Mesendoderm (in vitro differentiated cells): Measurements from ENCODE around the gene EVL.

Experiments
- DNase-seq: peaks from one replicate; pipeline ENCODE4 v3.0.0; 2013
- H2AK5ac ChIP-seq: 2 replicates; pipeline ENCODE4 v1.6.1; 2013; ENCODE audit warnings: low read length, inconsistent platforms
- H2BK120ac ChIP-seq: 2 replicates; pipeline ENCODE4 v1.6.1; 2013; ENCODE audit warnings: low read depth, mild to moderate bottlenecking, low read length, moderate library complexity, mixed read lengths
- H2BK15ac ChIP-seq: replicated peaks from 2 replicates; pipeline ENCODE4 v1.6.1; 2013; ENCODE audit warnings: low read depth, mild to moderate bottlenecking, moderate library complexity
- H2BK5ac ChIP-seq: 2 replicates; pipeline ENCODE4 v1.6.1; 2013; ENCODE audit warnings: low read length, inconsistent platforms
- H3K18ac ChIP-seq: 2 replicates; pipeline ENCODE4 v1.6.1; 2013; ENCODE audit warnings: mild to moderate bottlenecking, low read length, mixed read lengths
- H3K23ac ChIP-seq: one replicate; pipeline ENCODE4 v1.6.1; 2013; ENCODE audit warnings: low read length
- H3K27ac ChIP-seq: 2 replicates; pipeline ENCODE4 v1.5.1; 2013; ENCODE audit warnings: low read depth, mild to moderate bottlenecking, inconsistent platforms, low read length, moderate library complexity
- H3K27me3 ChIP-seq: 2 replicates; pipeline ENCODE4 v1.6.1; 2013; ENCODE audit warnings: low read length, control low read depth, mild to moderate bottlenecking, inconsistent platforms; ENCODE audit not compliant: insufficient read depth, poor library complexity
- H3K36me3 ChIP-seq: 2 replicates; pipeline ENCODE4 v1.6.1; 2013; ENCODE audit warnings: low read length, inconsistent platforms; ENCODE audit not compliant: control insufficient read depth, insufficient read depth
- H3K4ac ChIP-seq: one replicate; pipeline ENCODE4 v1.6.1; 2013; ENCODE audit warnings: low read depth, mild to moderate bottlenecking, low read length, moderate library complexity
- H3K4me1 ChIP-seq: 2 replicates; pipeline ENCODE4 v1.6.1; 2013; ENCODE audit warnings: low read depth, low read length, inconsistent platforms; ENCODE audit not compliant: control insufficient read depth
- H3K4me2 ChIP-seq: 2 replicates; pipeline ENCODE4 v1.6.1; 2013; ENCODE audit warnings: low read length
- H3K4me3 ChIP-seq: 2 replicates; pipeline ENCODE4 v1.5.1; 2013; ENCODE audit warnings: mild to moderate bottlenecking, low read length
- H3K56ac ChIP-seq: one replicate; pipeline ENCODE4 v1.6.1; 2013; ENCODE audit warnings: low read length
- H3K79me1 ChIP-seq: 2 replicates; pipeline ENCODE4 v1.6.1; 2013; ENCODE audit warnings: low read length, inconsistent platforms
- H3K79me2 ChIP-seq: 2 replicates; pipeline ENCODE4 v1.6.1; 2013; ENCODE audit warnings: mild to moderate bottlenecking, low read length; ENCODE audit not compliant: control insufficient read depth, insufficient read depth
- H3K9ac ChIP-seq: 2 replicates; pipeline ENCODE4 v1.6.1; 2013; ENCODE audit warnings: low read length, inconsistent platforms
- H4K5ac ChIP-seq: one replicate; pipeline ENCODE4 v1.6.1; 2013; ENCODE audit warnings: low read length
- H4K8ac ChIP-seq: one replicate; pipeline ENCODE4 v1.6.1; 2013; ENCODE audit warnings: low read depth, mild to moderate bottlenecking, control low read depth, low read length, moderate library complexity
- WGBS: extraction: QIAGEN DNeasy Blood & Tissue Kit; methylation state at CpG from one replicate; pipeline ENCODE4 v1.1.7; 2013; ENCODE audit warnings: low lambda C conversion rate, missing lambda C conversion rate; ENCODE audit not compliant: insufficient coverage; ENCODE audit errors: extremely low coverage; 5-methylcytosine and 5-hydroxymethylcytosine counted together
- small RNA-seq: library from polyadenylated mRNA; stranded (forward); fragments of <200 nt; extraction: miRNeasy Mini kit (QIAGEN cat#:217004); gene quantifications from one replicate; pipeline ENCODE3, GENCODE V24; 2013; ENCODE audit not compliant: insufficient read depth

EVL gene

DNA sequence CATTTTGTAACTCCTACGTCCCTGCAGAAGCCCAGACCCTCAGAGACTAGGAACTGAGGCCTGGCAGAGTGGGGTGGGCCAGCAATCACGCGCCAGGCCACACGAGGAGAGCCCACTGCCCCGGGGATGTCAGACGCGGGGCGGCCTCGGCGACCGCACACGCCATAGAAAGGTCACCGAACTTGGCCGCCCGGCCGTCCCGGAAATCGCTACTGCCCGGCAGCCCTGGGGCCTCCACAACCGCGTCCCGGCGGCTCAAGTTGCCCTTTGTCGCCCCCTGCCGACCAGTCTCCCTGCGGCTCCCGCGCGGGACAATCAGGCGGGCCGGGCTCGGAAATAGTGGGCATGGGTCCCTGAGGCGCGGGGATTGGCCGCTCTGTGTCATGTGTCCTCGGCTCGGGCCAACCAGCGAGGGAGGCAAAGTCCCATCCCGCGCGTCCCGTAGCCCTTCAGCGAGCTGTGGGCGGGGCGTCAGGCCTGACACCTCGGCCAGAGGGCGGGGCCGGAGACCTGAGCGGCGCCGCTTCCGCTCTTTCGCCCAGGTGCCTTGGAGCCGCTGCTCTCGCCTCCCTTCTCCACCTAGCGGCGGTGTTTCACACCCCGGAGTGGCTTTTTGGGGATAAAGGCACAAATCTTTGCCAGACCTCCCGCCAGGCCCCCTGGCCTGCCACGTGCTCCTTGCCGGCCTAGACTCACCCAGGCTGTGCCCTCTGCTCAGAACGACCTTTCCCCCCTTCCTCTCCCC, 127.6 kb downstream of the EVL start:
- H2BK120ac ChIP-seq: no peak overlapping the region
- peak overlapping the region; percentile 46 for H3K4me2 ChIP-seq
- H3K79me1 ChIP-seq: no peaks in the 10 kb centered on the region
- H3K27me3 ChIP-seq: no peaks in the 10 kb centered on the region
- H4K8ac ChIP-seq: peak overlapping the region; percentile 93
- no peak overlapping the region for H3K4me3 ChIP-seq
- H3K4me1 ChIP-seq: peaks cover 3% of the 10 kb centered on the region
- no peak overlapping the region for H2BK5ac ChIP-seq
- no peak overlapping the region for H3K27ac ChIP-seq
- H3K56ac ChIP-seq: peak overlapping the region; percentile 84
- H4K5ac ChIP-seq: peak overlapping the region; percentile 33
- peak; percentile 99 for DNase-seq
- no peaks in the 10 kb centered on the region for H3K79me2 ChIP-seq
- H3K9ac ChIP-seq: peak overlapping the region; percentile 70
- H3K36me3 ChIP-seq: no peaks in the 10 kb centered on the region
- no CpG with 5 or more reads among the region's 62 CpGs for WGBS
- peak overlapping the region; percentile 70 for H3K18ac ChIP-seq
- no peak overlapping the region for H2BK15ac ChIP-seq
- no peak overlapping the region for H2AK5ac ChIP-seq
- H3K4ac ChIP-seq: peak overlapping the region; percentile 92
- H3K23ac ChIP-seq: no peak overlapping the region

Small RNA genes within 50 kb of the gene (small RNA-seq; reads per million reads assigned to genes)
- gene MIR151B: 1.3 reads per million
- 297 reads per million, percentile 97 among the genes with 10 or more reads in this experiment for gene MIR342
